Erythroblast (primary cell): ENCODE results near the gene FBXO33.

ENCODE experiments used
- GATA1 ChIP-seq: IDR thresholded peaks from 2 replicates; pipeline ENCODE4 v1.6.1; 2011; ENCODE audit warnings: low read depth, mild to moderate bottlenecking, control low read depth, low read length, moderate library complexity
- POLR2A ChIP-seq: IDR thresholded peaks from 2 replicates; pipeline ENCODE4 v1.6.1; 2011; ENCODE audit warnings: mild to moderate bottlenecking, low read length

DNA sequence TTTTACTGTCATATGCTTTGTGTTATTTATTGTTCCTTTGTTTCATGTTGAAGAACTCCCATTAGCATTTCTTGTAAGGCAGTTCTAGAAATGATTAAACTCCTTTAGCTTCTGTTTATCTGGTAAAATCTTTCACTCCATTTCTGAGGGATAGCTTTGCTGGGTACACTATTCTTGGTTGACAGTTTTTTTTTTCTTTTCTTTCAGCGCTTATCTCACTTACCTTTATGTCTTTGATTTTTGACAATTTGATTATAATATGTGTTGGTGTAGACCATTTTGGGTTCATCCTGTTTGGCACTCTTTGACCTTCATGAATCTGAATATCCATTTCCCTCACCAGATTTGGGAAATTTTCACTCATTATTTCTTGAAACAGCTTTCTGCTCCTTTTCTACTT is 16.2 kb downstream of the FBXO33 start:
- no peak for TF ChIP-seq POLR2A
- TF ChIP-seq GATA1: no peak
